Germinal center (tissue), 1 donor: ENCODE data around the gene KNDC1.
"Not testable (repeated sequence)": the region's sequence is repeated elsewhere in the genome, so short reads cannot be mapped to it uniquely, and the experiment has no call there.

Experiments used
- DNase-seq: peaks from one replicate; pipeline ENCODE4 v3.0.0; 2012; ENCODE audit warnings: mixed read lengths, low spot score

The KNDC1 gene

DNA sequence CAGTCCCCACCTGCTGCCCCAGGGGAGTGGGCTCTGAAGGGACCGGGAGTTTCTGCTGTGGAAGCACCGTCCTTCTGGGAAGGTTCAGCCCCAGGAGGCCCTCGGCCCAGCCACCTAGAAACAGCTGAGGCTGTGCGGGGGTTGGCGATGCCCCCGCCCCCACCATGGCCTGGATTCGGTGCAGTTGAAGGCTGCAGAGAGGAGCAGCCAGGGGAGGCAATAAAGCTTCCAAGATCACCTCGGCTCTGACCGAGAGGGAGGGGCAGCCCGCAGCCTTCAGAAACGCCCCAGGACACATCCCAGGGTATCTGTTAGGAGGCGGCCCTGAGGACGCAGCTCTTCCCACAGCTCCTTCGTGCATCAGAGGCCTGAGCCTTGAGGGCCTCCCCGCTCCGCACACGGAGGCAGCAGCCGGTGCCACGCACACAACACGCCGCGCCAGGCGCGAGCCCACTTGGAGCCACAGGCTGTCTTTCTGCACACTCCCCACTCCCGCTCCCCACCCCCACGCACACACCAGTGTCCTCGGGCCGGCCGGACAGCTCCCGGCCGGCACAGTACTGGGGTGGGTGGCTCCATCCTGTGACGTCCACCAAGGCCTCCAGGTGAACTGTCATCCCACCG is 1.6 kb downstream of the KNDC1 start:
- no peak for DNase-seq

DNA sequence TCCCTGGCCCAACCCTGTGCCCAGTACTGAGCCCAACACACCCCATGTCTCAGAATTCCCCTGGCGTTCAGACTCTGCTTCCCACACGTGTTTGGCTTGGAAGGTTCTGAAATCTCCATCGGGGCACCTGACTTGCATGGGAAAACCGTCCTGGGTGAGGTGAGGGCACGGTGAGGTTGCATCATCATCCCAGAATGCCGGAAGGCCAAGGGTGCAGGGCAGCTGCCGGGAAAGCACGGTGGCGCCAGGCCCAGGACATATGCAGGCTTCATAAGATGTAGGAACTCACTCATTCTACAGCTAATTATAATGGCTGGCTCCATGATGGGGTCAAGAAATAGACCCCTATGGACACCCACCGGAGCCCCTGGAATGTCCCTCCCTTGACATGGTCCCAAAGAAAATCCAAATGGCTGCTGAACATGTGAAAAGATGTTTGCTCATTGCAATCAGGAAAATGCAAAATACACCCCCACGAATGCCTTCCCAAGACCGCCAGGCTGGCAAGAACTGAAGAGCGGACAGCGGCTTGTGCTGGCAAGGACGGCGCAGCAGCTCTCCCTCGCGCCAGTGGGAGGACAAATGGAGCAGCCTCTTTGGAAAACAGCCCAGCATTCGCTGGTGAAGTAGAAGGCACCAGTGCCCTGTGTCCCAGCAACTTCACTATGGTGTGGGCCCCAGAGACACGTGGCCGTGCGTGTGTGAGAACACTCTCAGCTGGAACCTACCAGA is 2.3 kb downstream of the KNDC1 start:
- no peak for DNase-seq

DNA sequence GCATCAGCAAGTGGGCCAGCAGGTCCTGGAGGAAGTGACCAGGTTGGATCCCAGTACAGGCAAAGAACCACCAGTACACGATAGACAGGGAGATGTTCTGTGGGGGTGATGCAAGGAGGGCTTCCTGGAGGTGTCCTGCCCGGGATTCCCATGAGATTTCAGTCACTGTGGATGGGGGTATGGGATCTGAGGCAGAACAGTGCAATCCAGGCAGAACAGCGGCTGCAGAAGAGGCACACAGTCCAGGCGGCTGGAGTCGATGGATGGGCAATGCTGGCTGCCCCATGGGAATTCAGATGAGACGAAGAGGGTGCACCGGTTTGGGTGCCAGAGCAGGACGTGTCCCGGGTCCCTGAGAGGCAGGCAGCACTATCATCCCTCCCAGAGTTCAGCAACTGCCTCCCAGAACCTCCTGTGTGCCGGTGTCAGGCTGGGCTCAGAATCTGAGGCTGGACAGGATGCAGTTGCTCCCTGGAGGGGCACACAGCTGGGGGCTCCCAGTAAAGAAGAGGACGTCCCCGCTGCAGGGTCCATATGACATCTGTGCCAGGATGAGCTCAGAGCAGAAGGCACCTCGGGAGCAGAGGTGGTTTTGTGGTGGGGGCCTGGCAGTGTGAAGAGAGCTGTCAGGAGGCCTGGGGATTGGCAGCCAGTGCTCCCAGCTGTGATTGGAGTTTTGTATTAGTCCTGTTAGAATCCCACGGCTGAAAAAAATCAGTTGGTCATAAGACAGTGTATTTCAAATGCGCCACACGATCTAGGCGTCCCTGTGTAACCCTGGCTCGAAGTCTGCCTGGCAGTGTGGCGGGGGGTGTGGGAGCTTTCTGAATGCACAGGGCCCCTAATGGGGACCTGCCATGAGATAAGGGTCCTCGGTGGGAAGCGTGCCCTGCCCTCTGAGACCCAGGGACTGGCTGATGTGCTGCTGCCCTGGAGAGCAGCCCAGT is 3.2 kb downstream of the KNDC1 start:
- no peak for DNase-seq

DNA sequence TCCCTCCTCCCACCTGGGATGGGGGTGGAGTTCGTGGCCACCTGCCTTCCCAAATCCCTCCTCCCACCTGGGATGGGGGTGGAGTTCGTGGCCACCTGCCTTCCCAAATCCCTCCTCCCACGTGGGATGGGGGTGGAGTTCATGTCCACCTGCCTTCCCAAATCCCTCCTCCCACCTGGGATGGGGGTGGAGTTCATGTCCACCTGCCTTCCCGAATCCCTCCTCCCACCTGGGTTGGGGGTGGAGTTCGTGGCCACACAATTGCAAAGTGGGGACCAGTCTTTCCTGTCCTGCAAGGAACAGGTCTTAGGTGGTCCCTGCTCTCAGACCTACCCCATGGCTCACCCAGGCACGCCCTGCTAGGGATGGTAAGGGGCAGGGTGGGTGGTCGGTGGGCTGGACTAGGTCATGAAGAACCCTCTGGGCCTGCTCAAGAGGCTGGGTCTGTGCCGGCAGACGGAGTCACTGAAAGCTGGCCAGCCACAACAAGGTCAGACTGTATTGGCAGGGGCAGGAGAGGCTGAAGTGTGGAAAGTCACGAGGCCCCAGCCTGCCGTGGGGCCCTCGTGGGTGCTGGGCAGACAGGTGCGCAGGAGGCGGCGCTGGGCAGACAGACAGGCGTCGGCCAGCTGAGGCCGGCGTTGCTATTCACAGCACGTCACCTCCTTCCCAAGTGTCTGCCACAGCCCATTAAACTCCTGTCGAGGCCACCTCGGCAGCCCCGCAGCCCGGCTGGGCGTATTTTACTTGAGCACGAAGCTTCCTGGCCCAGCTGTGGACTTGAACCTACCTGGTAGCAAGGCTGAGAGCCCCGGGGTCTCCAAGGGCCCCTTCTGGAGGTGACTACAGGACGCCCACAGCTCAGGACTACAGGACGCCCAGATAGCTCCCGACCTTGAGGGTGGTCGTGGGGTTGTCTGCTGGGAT is 4.1 kb downstream of the KNDC1 start:
- DNase-seq, result no peak

DNA sequence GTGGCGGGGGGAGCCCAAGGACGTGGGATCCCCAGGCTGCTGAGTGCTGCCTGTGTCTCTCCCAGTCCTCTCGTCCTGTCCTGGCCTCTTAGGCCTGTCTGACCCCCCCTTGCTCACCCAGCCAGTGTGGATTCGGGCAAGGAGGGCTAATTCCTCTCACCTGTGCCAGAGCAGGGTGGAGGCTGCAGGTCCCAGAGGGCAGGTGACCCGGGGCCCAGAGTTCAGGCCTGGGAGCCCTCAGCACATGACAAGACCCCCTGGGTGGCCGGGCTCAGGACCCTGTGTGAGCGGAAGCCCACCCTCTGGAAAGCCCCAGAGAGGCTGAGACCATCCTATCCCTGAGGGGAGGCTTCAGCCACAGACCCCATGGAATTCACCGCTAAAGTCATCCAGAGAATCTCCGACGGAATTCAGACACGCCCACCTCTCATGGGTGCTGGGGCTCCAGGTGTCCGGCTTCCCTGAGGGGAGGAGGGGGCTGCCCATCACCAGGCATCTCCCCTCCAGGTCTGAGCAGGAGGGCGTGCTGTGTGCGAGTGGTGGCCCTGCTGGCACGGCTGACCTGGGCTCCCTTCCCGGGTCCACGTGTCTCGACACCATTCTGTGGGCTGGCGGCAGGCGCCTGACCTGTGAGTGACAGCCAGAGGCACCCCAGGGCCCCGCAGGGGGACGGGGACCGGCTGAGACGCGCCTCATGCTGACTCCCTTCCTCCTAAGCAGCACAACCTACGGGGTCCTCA is 5.0 kb downstream of the KNDC1 start:
- DNase-seq, result no peak

DNA sequence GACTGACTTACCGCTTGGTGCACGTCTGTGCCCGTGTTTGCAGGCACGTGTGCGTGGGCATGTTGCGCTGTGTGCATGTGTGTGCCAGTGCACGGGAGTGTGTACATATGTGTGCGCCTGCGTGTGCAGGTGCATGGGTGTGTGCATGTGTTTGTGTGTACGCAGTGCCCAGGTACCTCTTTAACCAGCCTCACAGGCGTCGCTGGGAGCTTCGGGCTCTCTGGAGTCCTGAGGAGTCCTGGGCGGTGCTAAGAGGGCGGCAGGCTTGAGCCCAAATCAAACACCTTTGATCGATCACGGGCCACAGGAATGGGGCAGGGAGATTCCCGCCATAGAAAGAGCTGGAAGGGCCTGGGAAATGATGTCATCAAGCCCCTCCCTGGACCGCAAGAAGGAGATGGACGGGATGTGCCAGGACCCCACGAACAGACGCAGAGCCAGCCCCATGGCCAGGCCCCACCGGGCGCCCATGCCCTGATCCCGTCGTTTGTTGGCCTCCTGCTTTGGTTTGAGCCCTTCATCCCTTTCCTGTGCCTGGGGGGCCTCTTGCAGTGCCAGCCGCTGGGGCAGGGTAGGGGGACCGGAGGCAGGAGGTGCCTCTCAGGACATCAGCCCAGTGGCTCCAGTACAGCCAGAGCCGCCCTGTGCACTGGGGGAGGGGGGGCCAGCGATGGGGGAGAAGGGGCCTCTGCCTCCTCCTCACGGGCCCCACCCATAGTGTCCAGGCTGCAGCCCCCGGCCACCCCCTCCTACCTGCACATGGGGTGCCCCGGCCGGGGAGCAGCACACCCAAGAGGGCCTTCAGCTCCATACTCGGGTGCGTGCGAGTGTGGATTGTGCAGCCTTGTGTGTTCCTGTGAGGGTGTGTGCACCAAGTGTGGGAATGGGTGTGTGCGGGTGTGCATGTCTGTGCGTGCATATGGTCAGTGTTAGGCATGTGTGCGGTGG is 5.8 kb downstream of the KNDC1 start:
- DNase-seq, result no peak

DNA sequence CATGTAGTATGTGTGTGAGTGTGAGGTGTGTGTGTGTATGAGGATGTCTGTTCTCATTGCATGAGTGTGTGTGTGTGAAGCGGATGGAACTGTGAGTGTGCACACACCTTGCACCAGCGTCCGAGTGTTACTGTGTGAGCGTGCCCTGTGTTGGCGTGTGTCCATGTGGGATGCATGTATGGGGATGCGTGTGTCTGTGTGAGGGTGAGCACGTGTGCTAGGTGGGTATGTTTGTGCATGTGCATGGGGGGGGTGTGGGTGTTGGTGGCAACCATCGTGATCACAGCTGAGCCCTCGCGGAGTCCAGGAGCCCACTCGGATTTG is 6.4 kb downstream of the KNDC1 start:
- DNase-seq, result no peak

DNA sequence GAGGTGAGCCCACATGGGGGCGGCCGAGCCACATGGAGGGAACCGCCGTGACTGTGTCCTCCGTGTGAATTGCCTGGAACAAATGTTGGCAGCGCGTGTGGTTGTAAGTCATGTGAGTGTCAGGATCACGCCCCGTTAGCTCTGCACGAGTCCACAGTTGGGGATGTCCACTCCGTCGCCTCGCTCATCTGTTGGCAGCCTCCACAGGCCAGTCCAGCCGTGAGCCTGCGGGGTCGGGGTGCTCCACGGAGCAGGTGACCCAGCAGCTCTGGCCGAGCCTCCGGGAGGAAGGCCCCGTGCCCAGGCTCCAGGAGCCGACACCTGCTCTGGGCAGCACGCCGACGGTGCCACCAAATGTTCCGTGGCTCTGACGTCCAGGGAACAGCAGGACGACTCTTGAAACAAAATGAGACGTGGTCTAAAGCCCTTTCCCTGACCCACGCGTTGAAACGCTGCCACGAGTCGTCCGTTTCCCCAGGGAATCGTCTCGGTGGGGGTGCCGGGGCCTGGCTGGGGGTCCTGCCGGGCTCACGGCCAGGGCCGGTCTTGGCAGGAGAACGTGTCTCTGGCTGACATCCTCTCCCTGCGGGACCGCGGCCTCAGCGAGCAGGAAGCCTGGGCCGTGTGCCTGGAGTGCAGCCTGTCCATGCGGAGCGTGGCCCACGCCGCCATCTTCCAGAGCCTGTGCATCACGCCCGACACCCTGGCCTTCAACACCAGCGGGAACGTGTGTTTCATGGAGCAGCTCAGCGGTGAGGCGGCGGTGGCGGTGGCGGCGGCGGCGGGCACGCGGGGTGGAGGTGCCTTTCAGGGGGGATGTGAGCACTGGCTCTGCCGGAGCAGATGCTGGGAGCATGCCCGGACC is 7.0 kb downstream of the KNDC1 start:
- no peak for DNase-seq

DNA sequence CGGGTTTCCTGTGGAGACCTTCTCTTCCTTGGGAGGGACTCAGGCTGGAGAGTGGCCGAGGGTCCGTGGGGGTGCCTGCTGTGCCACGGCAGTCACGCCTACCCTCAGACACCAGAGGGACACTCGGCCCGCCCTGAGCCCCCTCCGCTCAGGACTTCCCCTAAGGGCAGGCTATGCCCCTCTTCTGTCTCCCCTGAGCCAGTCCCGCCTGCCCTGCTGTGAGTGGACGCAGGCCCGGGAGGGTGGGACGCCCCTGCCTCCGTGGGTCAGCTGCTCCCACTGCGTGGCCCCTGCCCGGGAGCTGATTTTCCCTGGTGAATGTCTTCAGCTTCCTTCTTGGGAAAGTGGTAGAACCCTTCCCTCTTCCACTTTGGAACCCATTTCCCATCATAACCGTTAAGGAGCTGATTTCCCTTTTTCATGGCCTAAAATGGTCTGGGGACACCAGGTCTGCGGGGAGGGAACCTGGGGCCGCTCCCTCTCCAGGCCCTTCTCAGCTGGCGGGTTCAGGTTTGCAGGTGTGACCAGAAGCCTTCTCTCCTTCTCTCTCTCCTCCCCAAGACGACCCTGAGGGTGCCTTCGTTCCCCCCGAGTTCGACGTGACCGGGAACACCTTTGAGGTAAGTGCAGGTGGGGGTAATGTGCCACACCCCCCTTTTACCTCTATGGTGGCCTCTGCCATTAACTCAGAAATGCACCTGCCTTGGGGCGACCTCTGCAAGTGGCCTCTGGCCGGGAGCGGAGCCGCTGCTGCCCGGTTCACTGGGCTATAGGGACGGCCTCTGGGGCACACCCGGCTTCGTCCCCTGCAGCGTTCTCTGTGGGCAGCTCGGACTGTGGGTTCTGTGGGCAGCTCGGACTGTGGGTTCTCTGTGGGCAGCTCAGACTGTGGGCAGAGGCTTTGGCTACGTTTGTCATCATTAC is 7.9 kb downstream of the KNDC1 start:
- DNase-seq, result no peak

DNA sequence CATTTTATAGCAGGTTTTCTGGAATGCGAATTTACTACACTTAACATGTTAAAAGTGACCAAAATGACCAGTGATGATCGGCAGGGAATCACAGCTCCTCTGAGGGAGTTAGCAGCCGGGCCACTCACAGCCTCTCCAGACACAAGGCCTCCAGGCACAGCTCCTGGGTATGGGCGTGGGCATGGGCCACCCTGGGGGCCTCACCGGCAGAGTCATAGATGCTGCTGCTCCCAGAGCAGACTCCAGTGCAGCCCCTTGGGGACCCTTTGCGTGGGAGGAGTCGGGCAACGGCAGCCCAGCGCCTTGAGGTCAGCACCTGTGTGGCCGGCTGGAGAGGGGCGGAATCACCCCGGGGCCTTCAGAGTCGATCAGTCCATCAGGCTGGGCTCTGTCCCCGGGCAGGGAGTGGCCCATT is 8.6 kb downstream of the KNDC1 start:
- DNase-seq, result no peak

DNA sequence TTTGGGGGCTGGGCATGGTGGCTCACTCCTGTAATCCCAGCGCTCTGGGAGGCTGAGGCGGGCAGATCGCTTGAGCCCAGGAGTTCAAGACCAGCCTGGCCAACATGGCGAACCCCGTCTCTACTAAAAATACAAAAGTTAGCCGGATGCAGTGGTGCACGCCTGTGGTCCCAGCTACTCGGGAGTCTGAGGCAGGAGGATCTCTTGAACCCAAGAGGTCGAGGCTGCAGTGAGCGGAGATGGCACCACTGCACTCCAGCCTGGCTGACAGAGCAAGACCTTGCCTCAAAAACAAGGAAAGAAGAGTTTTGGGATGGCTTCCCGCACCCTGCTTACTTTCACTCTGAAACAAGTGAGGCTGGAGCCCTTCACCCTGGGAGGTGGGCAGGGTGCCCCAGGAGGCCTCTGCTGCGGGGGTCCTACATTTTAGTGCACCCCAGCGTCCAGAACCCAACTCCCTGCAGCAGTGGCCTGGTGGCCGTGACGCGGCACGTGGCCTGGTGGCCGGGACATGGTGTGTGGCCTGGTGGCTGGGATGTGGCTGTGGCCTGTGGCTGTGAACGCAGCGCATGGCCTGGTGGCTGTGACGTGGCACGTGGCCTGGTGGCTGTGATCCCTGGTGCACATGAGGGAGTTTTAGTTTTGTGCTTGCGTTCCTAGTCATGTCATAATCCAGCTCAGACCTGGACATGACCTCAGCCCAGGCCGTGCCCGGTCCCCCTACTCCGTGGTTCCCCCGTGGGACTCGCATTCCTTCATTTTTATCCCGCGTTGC is 9.3 kb downstream of the KNDC1 start:
- DNase-seq, result no peak

DNA sequence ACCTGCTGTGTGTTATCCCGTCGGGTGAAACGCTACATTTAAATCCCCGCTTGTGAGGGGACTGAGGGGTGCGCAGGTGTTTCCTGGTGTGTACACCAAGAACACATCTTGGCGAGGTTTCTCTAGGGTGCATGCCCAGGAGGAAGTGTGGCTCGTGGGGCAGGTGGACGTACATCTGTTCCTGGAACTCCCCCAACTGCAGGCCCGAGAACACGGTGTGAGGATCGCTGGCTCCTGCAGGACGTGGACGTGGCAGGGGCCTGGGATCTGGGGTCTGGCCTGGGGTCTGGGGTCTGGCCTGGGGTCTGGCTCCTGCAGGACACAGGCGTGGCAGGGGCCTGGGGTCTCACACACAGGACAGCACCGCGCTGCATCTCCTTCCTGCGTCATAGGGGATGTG is 10.1 kb downstream of the KNDC1 start:
- DNase-seq, result no peak

DNA sequence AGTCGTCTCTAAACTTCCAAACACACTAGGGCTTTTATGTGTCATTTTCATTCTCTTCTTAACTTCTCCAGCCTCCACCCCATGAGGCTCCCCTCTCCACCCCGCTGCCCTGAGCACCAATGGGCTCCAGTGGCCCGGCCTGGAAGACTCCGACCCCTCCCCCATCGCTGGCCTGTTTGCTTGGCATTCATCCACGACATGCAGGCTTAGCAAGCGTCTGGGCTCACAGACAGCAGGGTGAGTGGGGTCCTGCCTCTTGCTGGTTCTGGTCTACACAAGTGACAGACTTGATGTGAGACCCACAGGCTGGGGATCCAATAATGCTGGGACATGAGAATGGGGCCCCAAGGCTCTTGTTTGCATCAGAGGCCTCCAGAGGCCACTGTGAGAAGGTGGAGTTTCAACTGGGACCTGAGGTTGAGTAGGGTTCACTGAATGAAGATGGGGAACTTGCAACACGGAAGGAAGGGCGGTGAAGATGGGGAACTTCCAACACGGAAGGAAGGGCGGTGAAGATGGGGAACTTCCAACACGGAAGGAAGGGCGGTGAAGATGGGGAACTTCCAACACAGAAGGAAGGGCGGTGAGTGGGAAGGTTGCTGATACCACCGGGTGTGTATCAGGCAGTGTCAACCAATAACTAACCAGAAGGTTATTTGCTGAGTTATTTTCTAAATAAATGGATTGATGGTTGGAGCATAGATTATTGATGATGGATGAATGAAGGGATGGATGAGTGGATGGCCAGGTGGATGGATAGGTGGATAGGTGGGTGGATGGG is 14.0 kb downstream of the KNDC1 start:
- no peak for DNase-seq

DNA sequence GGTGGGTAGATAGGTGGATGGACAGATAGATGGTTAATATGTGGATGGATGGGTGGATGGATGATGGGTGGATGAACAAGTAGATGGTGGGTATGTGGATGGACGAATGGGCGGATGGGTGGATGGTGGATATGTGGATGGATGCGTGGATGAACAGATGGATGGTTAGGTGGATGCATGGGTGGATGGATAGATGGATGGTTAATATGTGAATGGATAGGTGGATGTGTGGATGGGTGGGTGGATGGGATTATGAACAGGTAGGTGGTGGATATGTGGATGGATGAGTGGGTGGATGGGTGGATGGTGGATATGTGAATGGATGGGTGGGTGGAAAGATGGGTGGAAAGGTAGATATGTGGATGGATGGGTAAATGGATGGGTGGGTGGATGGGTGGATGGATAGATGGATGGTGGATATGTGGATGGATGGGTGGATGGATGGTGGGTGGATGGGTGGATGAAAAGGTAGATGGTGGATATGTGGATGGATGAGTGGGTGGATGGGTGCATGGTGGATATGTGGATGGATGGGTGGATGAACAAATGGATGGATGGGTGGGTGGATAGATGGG is 14.8 kb downstream of the KNDC1 start:
- DNase-seq, result no peak

DNA sequence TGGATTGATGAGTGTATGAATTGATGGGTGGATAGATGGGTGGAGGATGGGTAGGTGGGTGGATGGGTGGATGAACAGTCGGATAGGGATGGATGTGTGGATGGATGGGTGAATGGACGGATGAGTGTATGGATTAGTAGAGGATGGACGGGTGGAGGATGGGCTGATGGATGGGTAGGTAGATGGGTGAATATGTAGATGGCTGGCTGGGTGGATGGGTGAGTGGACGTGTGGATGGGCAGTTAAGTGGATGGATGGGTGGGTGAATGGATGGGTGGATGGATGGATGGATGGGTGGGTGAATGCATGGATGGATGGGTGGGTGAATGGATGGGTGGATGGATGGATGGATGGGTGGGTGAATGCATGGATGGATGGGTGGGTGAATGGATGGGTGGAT is 15.6 kb downstream of the KNDC1 start:
- DNase-seq, result not testable (repeated sequence)

DNA sequence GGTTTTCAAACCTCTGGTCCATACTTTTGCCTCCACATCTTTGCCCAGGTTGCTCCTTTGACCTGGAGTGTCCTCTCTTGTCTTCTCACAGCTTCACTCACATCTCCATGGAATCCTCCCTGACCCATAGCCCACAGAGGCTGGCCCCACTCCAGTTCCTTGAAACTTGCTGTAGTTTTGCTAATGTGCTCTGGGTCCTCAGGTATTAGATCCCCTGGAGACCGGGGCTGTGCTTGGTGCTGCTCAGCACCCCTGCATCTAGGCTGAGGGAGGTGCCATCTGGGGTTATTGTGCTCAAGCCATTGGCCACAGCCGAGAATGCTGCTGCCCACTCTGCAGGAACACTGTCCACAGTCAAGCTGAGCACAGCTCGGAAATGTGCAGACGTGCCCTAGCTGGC is 16.5 kb downstream of the KNDC1 start:
- no peak for DNase-seq
